ENCODE data around the gene GPRC5A. TPM values are rescaled to one million over a fixed set of nuclear protein-coding genes. Genes with fewer than 3 reads are reported as not detected.

Gene GPRC5A
- total and polyA plus RNA-seq, 2 of the 13 experiments (the other 11 are each of a cell fraction or from before 2014, with no cell fraction given) = 0.27 to 3.0 TPM

DNA sequence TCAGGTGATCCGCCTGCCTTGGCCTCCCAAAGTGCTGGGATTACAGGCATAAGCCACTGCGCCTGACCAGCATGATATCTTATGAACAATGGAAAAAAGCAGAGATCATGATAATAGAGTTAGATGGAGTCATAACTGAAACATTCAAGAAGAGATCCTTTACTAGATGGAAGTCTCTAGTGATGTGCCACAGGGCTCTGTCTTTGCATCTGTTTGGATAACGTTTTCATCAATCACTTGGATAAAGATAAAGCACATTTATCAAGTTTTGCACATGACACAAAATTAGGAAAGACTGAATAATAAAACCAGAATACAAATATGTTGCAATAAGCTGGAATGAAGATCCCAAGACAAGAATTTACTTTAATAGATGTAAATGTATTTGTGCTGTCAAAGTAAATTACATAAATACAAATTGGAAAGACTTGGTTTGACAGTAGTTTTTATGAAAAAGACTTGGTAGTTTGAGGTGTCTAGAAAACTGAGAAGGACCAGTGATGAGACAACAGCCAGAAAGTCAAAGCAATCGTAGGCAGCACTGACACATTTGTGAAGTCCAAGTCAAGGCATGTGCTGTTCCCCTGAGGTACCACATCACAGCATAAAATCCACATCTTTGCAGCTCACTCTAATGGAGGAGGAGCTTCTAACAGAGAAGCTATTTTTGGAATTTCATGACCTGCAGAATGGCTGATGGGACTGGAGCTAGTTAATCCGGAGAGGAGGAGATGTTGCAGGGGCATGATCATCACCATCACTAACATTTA, 28.5 kb downstream of the GPRC5A start:
- DNase-seq (ENCODE audit: low spot score) (no peak), FAIRE-seq (no peak), ATAC-seq (no peak)
- Histone ChIP-seq H3K27ac (ENCODE audit: extremely low read length, insufficient read depth, low read length) (no peak overlapping the region), H3K4me2 (ENCODE audit: low read depth, low read length) (no peak overlapping the region), H2AFZ (ENCODE audit: low read length) (no peak overlapping the region), H3K9ac (ENCODE audit: insufficient read depth, low read depth, low read length) (no peak overlapping the region), H3K9me3 (ENCODE audit: low read length) (no peaks in the 10 kb centered on the region), H3K4me3 (replicated peaks in 1 of 3; ENCODE audit: insufficient read depth in 1 of 3, low read depth in 2 of 3, low read length in 3 of 3) (no peak overlapping the region), H3K4me1 (ENCODE audit: insufficient read depth, low read length) (peaks cover 7% of the 10 kb centered on the region), H3K27me3 (ENCODE audit: control insufficient read depth in 1 of 2, insufficient read depth in 2 of 2, low read length in 2 of 2) (peaks cover 3 to 13% of the 10 kb centered on the region in 2 experiments; a peak in 4 of 5 replicates), H4K20me1 (ENCODE audit: insufficient read depth, low read length) (no peaks in the 10 kb centered on the region; the same call in 1 of the 2 replicates), H3K36me3 (replicated peaks in 1 of 2; ENCODE audit: control insufficient read depth in 1 of 2, insufficient read depth in 2 of 2, low read length in 2 of 2) (no peaks in the 10 kb centered on the region), H3K79me2 (ENCODE audit: insufficient read depth, low read length) (no peaks in the 10 kb centered on the region)
- ChIA-PET POLR2A (no interaction called here), CTCF (ENCODE audit: low intra/inter-chr PET ratio, low total read pairs) (no interaction called here)
- WGBS (ENCODE audit: low lambda C conversion rate) = 54% methylated on average over 5 of the region's 5 CpGs
- TF ChIP-seq ZFAT (CRISPR knock-in tag; conservative IDR thresholded peaks at IDR 0.05) = no peak
- peak; percentile 18; the same call in 1 of the 2 replicates for TF ChIP-seq CEBPB (IDR thresholded peaks at IDR 0.05; ENCODE audit: borderline replicate concordance, low read depth, low read length)
- intact Hi-C loops (cut with micrococcal nuclease; ENCODE audit: unreplicated experiment) = loop anchor here (10.0 kb wide), 1 partner anchor 185 kb away; the partner anchor contains the start of gene GSG1
- in situ Hi-C loops (cut with HindIII; ENCODE audit: extremely low pct_ligation_motif_present, low pct_unique_long_range_greater_than_20kb) = loop anchor here (5.0 kb wide), 2 partner anchors 62 to 292 kb away; no protein-coding TSS in a partner anchor
- BruUV-seq (replicated peaks) = no TSS peak

DNA sequence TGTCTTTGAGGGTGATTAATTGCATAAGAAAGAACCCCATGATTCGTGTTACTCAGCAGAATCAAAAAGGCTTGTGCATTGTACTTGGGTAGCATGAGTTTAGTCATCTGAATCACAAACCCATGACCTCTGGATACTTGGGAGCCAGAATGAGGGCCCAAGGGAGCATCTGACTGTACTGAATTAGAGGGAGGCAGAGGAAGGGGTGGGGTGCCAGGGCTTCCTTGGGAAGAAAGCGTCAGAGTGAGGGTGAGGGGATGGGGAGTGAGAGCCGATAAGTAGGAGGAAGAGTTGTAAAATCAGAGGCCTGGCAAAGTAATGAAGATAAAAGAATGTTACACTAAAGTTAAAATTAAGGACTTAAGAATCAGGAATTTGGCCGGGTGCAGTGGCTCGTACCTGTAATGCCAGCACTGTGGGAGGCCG, 30.8 kb downstream of the GPRC5A start:
- intact Hi-C loops (cut with micrococcal nuclease; ENCODE audit: unreplicated experiment) = loop anchor here (10.0 kb wide), 1 partner anchor 183 kb away; the partner anchor contains the start of gene GSG1
- Histone ChIP-seq H3K4me3 (replicated peaks in 1 of 3; ENCODE audit: insufficient read depth in 1 of 3, low read depth in 2 of 3, low read length in 3 of 3) (no peak overlapping the region), H4K20me1 (ENCODE audit: insufficient read depth, low read length) (no peaks in the 10 kb centered on the region), H3K79me2 (ENCODE audit: insufficient read depth, low read length) (no peaks in the 10 kb centered on the region), H3K4me2 (ENCODE audit: low read depth, low read length) (no peak overlapping the region), H3K4me1 (ENCODE audit: insufficient read depth, low read length) (peaks cover 14% of the 10 kb centered on the region), H3K27ac (ENCODE audit: extremely low read length, insufficient read depth, low read length) (no peak overlapping the region), H3K9me3 (ENCODE audit: low read length) (no peaks in the 10 kb centered on the region), H3K27me3 (ENCODE audit: control insufficient read depth in 1 of 2, insufficient read depth in 2 of 2, low read length in 2 of 2) (peaks cover under 1 to 3% of the 10 kb centered on the region in 2 experiments; a peak in 2 of 5 replicates), H2AFZ (ENCODE audit: low read length) (no peak overlapping the region), H3K36me3 (replicated peaks in 1 of 2; ENCODE audit: control insufficient read depth in 1 of 2, insufficient read depth in 2 of 2, low read length in 2 of 2) (no peaks in the 10 kb centered on the region), H3K9ac (ENCODE audit: insufficient read depth, low read depth, low read length) (no peak overlapping the region)
- TF ChIP-seq SRF (IDR thresholded peaks at IDR 0.05; ENCODE audit: low read depth, low read length) (no peak), KDM2A (CRISPR knock-in tag; IDR thresholded peaks at IDR 0.05; ENCODE audit: borderline replicate concordance, low read depth) (no peak), PHB2 (IDR thresholded peaks at IDR 0.05; ENCODE audit: partially characterized antibody) (no peak), ZNF275 (CRISPR knock-in tag; IDR thresholded peaks at IDR 0.05; ENCODE audit: borderline replicate concordance) (no peak), HNRNPLL (IDR thresholded peaks at IDR 0.05; ENCODE audit: low read depth, low read length, poor library complexity, severe bottlenecking) (no peak), ZNF766 (CRISPR knock-in tag; IDR thresholded peaks at IDR 0.05; ENCODE audit: borderline replicate concordance) (no peak), ZNF713 (CRISPR knock-in tag; IDR thresholded peaks at IDR 0.05) (no peak)
- ChIA-PET CTCF (ENCODE audit: low intra/inter-chr PET ratio, low total read pairs) (no interaction called here), POLR2A (no interaction called here)
- no TSS peak for BruUV-seq (replicated peaks)
- FAIRE-seq (no peak), DNase-seq (ENCODE audit: low spot score) (no peak), ATAC-seq (no peak)
- WGBS (ENCODE audit: low lambda C conversion rate) = 39% methylated on average over 6 of the region's 6 CpGs
- in situ Hi-C loops (cut with HindIII; ENCODE audit: extremely low pct_ligation_motif_present, low pct_unique_long_range_greater_than_20kb) = no loop called here
